OCI-LY1 (cell line): ENCODE measurements around the gene SQSTM1.

Source experiments
- EZH2 ChIP-seq: fragments of 200-600 bp; sonication (generic), shearing (Covaris generic); IDR thresholded peaks from 2 replicates; pipeline ENCODE4 v1.8.0; 2017; ENCODE audit warnings: borderline replicate concordance, mixed run types, mild to moderate bottlenecking, antibody characterized with exemption, low read length, moderate library complexity, mixed read lengths
- TF ChIP-seq, protein P1 (sequence below): fragments of 200-600 bp; sonication (generic), shearing (Covaris generic); IDR thresholded peaks from 2 replicates; pipeline ENCODE4 v1.5.1; 2017; ENCODE audit warnings: mild to moderate bottlenecking, antibody characterized with exemption, low read length, moderate library complexity, mixed read lengths

GRCh38 chr5:179825655-179826182 lies 5.0 kb downstream of the SQSTM1 start:
- TF ChIP-seq, protein P1, sequence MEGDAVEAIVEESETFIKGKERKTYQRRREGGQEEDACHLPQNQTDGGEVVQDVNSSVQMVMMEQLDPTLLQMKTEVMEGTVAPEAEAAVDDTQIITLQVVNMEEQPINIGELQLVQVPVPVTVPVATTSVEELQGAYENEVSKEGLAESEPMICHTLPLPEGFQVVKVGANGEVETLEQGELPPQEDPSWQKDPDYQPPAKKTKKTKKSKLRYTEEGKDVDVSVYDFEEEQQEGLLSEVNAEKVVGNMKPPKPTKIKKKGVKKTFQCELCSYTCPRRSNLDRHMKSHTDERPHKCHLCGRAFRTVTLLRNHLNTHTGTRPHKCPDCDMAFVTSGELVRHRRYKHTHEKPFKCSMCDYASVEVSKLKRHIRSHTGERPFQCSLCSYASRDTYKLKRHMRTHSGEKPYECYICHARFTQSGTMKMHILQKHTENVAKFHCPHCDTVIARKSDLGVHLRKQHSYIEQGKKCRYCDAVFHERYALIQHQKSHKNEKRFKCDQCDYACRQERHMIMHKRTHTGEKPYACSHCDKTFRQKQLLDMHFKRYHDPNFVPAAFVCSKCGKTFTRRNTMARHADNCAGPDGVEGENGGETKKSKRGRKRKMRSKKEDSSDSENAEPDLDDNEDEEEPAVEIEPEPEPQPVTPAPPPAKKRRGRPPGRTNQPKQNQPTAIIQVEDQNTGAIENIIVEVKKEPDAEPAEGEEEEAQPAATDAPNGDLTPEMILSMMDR: no peak
- no peak for TF ChIP-seq EZH2
